Measurements from ENCODE around the gene SCN1B.

SCN1B gene

DNA sequence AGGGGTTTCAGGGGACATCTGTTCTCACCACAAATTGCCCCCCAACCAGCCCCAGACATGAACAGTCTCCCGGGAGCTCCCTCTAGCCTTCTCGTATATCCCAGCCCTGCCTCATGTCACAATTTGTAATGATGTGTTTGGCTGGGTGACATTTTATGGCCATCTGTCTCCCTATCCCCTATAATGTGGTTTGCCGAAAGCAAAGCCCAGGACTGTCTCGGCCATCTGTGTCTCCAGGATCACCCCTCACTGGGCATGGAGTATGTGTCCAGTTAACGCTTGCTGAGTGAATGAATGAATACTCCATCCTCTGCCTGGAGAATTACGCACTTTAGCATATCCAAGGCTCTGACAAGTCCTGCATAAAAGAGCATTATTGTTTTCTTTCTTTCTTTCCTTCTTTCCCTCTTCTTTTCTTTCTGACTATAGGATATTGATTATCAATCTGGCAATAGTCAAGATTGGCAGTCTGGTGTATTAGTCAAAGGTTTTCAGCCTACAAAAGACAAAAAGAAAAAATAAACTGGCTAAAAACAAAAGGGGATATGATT lies 26.3 kb downstream of the SCN1B start:
- DNase-seq, result peak; percentile 72 to 96

DNA sequence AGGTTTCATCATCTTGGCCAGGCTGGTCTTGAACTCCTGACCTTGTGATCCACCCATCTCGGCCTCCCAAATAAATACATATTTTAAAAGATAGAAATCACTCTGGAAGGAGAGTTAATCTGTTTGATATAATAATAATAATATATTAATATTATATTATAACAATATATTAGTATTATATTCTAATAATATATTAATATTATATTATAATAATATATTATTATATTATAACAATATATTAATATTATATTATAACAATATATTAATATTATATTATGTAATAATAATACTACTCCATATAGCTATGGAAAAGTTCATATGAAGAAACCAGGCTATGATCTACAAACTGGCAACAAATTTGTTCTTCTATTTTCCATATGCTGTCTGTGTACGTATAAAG lies 28.1 kb downstream of the SCN1B start:
- no peak for DNase-seq

DNA sequence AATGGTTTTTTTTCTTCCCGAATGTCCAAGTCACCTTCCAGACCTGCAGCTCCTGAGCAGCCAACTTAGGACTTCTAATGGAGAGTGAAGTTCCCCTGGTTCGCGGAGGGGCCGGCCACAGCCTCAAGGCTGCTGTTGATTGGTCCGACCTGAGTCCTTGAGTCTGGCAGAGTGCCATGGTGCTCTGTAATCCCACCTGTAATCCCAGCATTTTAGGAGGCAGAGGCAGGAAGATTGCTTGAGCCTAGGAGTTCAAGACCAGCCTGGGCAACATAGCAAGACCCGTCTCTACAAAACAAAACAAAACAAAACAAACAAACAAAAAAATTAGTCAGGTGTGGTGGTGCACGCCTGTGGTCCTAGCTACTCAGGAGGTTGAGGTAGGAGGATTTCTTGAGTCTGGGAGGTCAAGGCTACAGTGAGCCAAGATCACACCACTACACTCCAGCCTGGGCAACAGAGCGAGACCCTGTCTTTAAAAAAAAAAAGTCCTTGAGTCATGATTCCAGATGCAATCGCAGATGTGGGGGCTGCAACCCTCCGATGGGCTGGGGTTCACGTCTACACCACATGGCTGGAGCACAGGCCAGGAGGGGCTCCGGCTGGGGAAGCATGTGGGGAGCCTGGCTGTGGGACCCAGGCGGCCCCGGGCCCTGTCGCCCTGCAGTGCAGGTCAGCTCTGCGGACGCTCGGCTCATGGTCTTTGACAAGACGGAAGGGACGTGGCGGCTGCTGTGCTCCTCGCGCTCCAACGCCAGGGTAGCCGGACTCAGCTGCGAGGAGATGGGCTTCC lies 28.9 kb downstream of the SCN1B start:
- peak in 1 of 2 experiments; percentile 25 for DNase-seq

DNA sequence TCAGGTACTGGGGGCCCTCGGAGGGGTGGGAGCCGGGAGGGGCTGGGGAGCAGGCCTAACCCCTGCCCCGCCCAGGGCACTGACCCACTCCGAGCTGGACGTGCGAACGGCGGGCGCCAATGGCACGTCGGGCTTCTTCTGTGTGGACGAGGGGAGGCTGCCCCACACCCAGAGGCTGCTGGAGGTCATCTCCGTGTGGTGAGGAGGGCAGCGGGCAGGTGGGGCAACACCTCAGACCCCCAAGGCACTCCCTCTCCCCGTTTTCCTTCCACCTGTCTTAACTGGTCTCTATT lies 29.5 kb downstream of the SCN1B start:
- DNase-seq, result no peak

DNA sequence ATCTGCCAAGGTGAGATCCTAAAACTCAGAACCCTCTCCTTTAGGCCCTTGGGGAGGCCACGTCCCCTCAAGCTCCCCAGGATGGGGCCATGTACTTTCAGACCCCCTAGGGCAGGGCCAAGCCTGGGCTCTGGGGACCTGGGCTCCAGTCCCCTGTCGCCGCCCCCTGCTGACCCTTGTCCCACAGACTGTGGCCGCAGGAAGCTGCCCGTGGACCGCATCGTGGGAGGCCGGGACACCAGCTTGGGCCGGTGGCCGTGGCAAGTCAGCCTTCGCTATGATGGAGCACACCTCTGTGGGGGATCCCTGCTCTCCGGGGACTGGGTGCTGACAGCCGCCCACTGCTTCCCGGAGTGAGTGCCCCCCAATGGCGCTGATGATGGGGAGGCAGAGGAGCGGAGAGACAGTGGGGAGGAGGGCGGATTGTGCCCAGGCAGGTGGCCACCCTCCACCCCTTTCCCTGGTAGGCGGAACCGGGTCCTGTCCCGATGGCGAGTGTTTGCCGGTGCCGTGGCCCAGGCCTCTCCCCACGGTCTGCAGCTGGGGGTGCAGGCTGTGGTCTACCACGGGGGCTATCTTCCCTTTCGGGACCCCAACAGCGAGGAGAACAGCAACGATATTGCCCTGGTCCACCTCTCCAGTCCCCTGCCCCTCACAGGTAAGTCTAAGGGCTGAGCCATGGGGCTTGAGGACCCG lies 30.0 kb downstream of the SCN1B start:
- DNase-seq, result no peak

DNA sequence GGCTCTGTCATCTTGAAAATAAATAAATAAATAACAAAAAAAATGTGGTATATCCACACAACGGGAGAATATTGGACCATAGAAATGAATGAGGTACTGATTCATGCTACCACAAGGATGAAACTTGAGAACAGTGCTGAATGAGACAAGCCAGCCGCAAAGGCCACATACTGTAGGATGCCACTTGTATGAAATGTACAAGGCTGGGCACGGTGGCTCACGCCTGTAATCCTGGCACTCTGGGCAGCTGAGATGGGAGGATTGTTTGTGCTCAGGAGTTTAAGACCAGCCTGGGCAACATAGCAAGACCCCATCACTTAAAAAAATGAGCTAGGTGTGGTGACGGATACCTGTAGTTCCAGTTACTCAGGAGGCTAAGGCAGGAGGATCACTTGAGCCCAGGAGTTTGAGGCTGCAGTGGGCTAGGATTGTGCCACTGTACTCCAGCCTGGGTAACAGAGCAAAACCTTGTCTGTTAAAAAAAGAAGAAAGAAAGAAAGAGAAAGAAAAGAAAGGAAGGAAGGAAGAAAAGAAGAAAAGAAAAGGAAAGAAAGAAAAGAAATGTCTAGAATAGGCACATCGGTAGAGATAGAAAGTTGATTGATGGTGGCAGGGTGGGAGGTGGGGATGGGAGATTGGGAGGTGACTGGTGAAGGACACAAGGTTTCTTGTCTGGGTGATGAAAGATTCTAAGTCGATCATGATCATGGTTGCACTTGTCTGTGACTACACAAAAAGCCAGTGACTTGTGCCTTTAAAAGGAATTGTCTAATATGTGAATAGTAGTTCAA lies 31.5 kb downstream of the SCN1B start:
- no peak for DNase-seq

DNA sequence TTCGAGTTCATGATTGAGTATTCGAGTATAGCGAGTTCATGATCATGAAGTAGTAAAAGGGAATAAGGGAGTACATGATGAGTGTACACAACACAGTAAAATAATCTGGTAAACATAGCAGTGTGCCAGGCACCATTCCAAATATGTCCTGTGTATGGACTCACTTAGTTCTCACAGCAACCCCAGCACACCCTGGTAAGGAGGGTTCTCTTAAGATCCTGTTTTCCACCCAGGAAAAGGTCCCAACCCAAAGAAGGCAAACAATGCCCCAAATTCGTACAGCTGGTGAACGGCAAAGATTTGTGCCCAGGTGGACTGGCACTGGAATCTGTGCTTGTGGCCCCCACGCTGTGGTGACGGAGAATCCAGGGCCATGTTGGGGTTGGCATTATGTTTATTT lies 32.7 kb downstream of the SCN1B start:
- no peak for DNase-seq

DNA sequence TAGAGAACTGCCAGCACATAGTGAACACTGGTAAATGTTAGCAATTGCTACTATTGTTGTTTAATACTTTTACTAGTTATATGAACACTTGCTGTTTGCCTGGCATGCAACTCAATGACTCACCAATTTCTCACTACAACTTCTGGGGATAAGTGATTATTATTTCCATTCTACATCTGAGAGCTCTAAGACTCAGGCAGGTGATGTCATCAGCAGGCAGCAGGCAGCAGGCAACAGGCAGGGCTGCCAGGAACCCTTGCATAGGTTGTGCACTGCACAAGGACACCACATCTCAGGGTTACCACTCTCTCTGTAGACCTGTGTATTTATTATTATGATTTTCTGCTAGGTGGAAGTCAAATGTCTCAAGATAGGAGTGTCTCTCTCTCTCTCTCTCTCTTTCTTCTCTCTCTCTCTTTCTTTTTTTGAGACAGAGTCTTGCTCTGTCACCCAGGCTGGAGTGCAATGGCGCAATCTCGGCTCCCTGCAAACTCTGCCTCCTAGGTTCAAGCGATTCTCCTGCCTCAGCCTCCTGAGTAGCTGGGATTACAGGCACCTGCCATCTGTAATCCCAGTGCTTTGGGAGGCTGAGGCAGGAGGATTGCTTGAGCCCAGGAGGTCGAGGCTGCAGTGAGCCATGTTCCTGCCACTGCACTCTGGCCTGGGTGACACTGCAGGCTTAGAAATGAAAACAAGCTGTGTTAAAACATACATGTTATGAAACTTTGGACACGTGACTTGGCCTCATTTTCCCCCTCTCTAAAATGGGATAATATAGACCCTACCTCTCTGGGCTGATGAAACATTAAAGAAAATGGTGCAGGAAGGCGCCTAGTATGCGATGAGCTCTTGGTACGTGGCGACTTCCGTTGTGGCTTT lies 33.9 kb downstream of the SCN1B start:
- DNase-seq, result no peak

DNA sequence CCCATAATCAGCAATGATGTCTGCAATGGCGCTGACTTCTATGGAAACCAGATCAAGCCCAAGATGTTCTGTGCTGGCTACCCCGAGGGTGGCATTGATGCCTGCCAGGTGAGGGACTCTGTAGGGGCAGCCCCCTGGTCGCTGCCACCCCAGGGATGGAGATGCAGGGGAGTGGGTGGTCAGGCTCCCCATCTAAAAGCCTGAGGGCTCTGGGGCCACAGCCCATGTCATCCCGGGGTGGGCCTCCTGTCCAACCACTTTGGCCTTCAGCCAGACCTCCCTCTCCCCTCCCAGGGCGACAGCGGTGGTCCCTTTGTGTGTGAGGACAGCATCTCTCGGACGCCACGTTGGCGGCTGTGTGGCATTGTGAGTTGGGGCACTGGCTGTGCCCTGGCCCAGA lies 35.3 kb downstream of the SCN1B start:
- DNase-seq, result no peak

DNA sequence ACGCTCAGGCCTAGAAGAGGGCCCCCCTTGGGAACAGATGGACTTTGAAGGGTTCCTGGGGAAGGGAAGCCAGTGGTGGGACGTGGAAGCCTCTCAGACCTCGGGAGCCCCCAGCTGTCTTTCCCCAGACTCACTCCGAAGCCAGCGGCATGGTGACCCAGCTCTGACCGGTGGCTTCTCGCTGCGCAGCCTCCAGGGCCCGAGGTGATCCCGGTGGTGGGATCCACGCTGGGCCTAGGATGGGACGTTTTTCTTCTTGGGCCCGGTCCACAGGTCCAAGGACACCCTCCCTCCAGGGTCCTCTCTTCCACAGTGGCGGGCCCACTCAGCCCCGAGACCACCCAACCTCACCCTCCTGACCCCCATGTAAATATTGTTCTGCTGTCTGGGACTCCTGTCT lies 35.9 kb downstream of the SCN1B start:
- no peak for DNase-seq

DNA sequence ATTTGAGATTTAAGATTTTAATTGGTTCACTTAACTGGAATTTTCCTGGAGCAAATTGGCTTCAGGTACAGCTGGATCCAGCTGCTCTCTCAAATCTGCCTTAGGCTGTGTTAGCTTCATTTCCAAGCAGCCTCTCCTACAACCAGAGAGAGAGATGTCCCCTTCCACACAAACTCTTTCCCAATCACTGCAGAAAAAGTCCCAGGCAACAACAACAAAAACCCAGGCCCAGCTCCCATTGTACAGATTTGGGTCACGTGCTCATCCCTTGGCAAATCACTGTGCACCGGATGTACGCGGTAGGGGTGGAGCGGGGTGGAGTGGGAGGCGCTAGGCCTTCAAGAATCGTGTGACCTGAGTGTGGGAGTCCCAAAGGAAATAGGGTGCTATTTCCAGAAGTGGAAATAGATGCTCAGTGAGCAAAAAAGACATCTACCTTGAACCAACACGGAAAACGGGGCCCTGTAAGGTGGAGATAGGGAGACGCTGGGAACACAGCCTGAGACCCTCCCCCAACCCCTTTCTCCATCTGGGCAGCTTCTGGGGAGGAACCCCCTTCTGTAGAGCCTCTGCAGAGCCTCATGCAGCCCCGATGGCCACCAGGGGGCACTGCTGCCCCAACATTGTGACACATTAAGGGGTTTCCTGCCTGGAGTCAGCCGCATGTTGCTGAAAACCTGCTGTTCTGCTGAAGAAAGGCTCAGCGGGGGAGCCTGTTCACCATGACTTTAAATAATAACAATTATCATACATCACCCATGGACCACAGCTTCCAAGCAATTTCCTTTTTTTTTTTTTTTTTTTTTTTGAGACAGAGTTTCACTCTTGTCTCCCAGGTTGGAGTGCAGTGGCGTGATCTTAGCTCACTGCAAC lies 36.7 kb downstream of the SCN1B start:
- peak; percentile 70 to 96 for DNase-seq

DNA sequence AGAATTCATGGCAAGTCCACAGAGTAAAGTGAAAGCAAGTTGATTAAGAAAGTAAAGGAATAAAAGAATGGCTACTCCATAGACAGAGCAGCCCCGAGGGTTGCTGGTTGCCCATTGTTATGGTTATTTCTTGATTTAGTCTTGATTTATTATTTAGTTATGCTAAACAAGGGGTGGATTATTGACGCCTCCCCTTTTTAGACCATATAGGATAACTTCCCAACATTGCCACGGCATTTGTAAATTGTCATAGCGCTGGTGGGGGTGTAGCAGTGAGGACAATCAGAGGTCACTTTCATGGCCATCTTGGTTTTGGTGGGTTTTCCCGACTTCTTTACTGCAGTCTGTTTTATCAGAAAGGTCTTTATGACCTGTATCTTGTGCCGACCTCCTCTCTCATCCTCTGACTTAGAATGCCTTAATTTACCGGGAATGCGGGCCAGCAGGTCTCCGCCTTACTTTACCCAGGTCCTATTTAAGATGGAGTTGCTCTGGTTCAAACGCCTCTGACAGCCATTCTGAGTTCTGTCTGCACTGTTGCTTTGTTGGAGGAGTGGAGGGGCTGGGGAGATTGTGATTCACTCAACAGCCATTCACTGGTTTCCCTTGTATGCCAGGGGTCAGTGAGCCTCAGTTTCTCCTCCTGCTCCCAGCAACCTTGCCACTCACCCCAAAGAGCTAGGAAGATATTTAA lies 38.8 kb downstream of the SCN1B start:
- DNase-seq, result no peak

DNA sequence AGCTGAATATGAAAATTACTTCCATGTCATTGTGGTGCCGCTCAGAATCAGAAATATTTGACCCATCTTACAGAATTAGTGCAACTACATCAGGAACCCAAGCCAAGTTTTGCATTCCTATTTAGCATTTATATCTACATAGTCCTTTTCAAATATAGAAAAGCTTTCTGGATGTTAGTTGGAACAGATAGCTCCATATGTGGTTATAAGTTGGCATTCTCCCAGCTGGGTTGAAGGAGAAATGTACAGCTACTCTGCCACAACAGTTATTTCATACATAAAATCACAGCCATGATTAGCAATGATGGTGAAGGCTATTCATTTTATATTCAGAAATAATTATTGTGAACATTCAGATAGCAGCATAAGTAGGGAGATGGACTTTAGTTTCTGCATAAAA lies 39.4 kb downstream of the SCN1B start:
- no peak for DNase-seq

DNA sequence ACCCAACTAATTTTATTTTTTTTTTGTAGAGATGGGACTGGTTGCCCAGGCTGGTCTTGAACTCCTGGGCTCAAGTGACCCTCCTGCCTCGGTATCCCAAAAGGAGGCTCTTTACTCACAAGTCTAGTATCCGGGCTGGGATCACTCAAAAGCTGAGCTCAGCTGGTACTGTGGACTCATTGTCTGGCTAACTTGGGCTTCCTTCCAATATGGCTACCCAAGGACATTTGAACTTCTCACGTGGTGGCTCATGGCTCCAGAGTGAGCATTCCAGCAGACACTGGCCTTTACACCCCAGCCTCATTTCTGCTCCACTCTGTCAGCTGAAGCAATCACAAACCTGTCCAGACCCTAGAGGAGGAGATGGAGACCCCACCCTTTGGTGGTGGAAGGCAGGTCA lies 40.2 kb downstream of the SCN1B start:
- DNase-seq, result no peak

DNA sequence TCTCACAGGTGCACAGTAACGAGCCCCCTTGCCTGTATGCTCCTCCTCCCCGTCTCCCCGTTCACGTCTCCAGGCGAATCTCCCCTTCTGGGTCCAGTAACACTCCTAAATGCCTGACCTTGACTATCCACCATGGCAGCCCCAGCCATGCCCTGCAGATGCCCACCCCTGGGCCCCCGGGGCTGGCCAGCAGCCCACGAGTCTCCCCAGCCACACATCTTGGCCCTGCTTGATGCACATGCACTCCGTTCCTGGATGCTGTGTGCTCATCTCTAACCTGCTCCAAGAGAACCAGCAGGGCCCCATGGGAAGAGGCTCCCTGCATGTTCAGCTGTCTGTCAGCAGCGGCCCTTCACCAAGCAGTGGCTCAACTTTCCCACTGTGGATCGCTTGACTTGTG lies 43.2 kb downstream of the SCN1B start:
- no peak for DNase-seq

DNA sequence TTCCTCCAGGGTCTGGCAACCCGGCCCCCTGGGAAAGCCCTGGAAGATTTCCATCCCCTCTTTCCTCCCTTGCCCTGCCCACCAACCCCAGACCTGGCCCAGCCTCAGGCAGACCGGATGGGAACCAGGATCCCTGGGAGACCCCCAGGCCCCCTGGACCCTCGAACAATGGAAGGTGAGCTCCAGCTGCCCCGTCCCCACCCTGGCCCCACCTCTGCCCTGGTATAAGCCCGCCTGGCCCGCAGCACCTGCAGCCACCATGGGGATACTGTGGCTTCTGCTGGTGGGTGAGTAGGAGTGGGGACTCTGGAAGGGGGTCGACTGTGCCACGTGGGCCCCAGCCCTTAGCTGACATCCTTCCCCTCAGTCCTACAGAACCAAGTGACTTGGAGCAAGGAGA lies 43.7 kb downstream of the SCN1B start:
- no peak for DNase-seq

DNA sequence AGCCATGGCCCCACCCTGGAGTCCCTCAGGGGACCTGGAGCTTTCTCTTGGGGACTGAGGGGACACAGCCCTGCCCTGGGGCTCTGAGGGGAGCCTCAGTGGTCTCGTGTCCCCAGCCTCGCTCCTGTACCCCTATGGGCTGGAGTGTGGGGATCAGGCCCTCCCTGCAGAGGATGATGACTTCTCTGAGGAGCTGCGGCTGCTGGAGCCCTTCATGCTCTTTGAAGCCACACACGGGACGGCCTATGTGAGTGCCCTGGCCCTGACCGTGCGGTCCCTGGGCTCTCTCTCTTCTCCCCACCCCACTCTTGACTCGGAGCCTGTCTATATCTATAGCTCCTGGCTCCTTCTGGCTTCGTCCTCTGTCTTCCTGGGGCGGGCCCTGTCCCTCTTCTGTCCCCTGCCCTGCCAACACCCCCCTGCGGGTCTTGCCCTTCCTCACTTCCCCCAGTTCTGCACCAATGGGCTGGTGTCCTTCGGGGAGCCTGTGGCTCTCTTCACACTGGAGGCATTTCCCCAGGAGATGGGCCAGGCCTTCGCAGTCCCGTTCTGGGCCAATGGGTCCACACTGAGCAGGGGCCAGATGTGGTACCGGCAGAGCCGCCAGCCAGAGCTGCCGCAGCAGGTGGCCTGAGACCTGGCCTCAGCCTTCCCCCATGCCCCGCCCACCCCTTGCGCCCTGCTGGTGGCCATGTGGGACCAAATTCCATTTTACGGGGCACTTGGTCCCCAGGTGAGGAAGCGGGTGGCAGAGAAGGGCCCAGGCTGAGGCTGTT lies 44.3 kb downstream of the SCN1B start:
- DNase-seq, result no peak

DNA sequence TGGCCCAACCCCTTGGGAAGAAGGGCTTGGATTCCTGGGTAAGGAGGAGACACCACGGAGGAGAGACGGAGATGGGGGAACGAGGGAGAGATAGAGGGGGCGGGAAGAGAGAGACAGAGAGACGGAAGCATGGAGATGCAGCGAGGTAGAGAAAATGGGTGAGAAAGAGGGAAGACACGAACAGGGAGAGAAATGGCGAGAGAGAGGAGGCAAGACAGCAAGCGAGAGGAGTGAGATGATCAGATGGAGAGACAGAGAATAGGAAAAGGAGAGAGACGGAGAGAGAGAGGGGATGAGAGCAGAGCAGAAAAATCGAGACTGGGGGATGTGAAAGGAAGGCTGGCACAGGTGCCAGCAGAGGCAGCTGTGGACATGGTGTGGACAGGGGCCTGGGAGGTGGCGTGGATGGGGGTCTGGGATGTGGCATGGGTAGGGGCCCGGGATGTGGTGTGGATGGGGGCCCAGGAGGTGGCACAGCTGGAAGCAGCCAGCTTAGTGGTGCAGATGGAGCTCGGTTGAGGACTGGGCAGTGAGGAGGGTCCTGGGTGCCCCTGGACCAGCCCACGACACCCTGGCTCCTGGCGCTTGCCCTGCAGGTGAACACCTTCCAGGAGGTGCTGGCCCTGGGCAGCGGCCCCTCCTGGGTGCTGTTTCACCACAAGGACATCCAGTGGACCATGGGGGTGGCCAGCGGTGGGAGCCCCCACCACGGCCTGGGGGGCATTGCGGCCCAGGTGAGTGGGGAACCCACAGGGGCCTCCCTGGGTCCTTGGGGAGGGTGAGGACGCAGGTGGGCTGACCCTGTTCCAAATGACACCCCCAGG lies 45.1 kb downstream of the SCN1B start:
- DNase-seq, result no peak

DNA sequence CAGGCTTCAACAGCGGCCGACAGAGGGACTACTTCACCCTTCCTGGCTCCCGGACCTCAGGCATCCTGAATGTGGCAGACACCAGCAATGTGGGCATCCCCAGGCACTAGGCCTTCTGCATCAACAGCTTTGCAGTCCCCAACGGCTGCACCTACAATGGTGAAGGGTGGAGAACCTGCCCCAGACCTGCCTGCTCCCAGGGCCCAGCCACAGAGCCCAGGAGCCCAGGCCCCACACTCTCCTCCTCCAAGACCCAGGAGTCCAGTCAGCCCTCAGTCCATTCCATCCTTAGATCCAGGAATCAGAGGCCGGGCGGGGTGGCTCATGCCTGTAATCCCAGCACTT lies 45.7 kb downstream of the SCN1B start:
- no peak for DNase-seq

Data from NCI-H524 (cell line).